HCT116 (cell line): ENCODE results near the gene NEK5. TPM values are rescaled to one million over a fixed set of nuclear protein-coding genes. Genes with fewer than 3 reads are reported as not detected.

ENCODE experiments used
- ATAC-seq: fragments of 200-7000 bp; cut with Tn5 transposase; 2 replicates; pipeline ENCODE4 v1.9.1; 2020; ENCODE audit warnings: mild to moderate bottlenecking, moderate library complexity
- BruUV-seq: library from RNA; stranded (reverse); fragments of 400-500 nt; replicated peaks from 2 replicates; lab custom pipeline; 2021; lab: Mats Ljungman, UMichigan
- CTCF ChIA-PET: fragments of 300-600 bp; sonication (Branson Sonifier 250); formaldehyde crosslinking; loops from one replicate; lab custom pipeline; 2021; ENCODE audit warnings: antibody characterized with exemption; lab: Charles Lee
- POLR2A ChIA-PET: fragments of 300-600, 350-600 bp; sonication (Branson Sonifier 250); formaldehyde crosslinking; loops from one replicate; lab custom pipeline; 2021; ENCODE audit warnings: antibody characterized with exemption; lab: Charles Lee
- RAD21 ChIA-PET, 2 experiments: fragments of 300-600 bp; sonication (Branson Sonifier 250); formaldehyde crosslinking; loops; one replicate each; lab custom pipeline; 2023; ENCODE audit warnings: low total read pairs in 2 of 2; ENCODE audit not compliant: uncharacterized antibody in 2 of 2, unreplicated experiment in 2 of 2, low non-redundant PET in 1 of 2; lab: Charles Lee
- DNase-seq: peaks from one replicate; pipeline ENCODE4 v3.0.0-alpha.2; 2010; ENCODE audit warnings: low read depth, low spot score
- H2AFZ ChIP-seq: fragments of 200-600 bp; shearing (Covaris generic), sonication (generic); 2 replicates; pipeline ENCODE4 v1.6.1; 2017; ENCODE audit warnings: low read depth, mixed run types, mixed read lengths, antibody characterized with exemption, low read length; ENCODE audit not compliant: poor library complexity, severe bottlenecking
- H3K27ac ChIP-seq: 2 replicates; pipeline ENCODE4 v1.5.1; 2012; ENCODE audit warnings: low read depth, low read length
- H3K27me3 ChIP-seq: fragments of 200-600 bp; sonication (generic); 2 replicates; pipeline ENCODE4 v1.6.1; 2016; ENCODE audit warnings: mixed run types, low read length, mixed read lengths; ENCODE audit not compliant: insufficient read depth
- H3K36me3 ChIP-seq, 2 experiments: fragments of 200-500 bp in 1 of 2; fragments of 200-600 bp in 1 of 2; sonication (Bioruptor generic) in 1 of 2; sonication (generic) in 1 of 2; 2 replicates each; pipeline versions ENCODE4 v1.5.1 to v1.6.1; 2014 to 2016; ENCODE audit warnings: low read length in 2 of 2, inconsistent platforms in 1 of 2, mixed read lengths in 1 of 2, mixed run types in 1 of 2; ENCODE audit not compliant: insufficient read depth in 2 of 2, control insufficient read depth in 1 of 2
- H3K4me1 ChIP-seq, 2 experiments: fragments of 200-600 bp in 1 of 2; sonication (generic) in 1 of 2; 2 replicates each; pipeline versions ENCODE4 v1.5.1 to v1.6.1; 2012 to 2017; ENCODE audit warnings: low read length in 2 of 2, inconsistent platforms in 1 of 2, mild to moderate bottlenecking in 1 of 2, mixed read lengths in 1 of 2, mixed run types in 1 of 2, moderate library complexity in 1 of 2; ENCODE audit not compliant: insufficient read depth in 2 of 2, control insufficient read depth in 1 of 2
- H3K4me2 ChIP-seq: fragments of 200-600 bp; sonication (generic); 2 replicates; pipeline ENCODE4 v1.6.1; 2017; ENCODE audit warnings: mixed run types, low read length, mixed read lengths
- H3K4me3 ChIP-seq, 2 experiments: fragments of 200-600 bp in 1 of 2; sonication (generic) in 1 of 2; replicated peaks in 1 of 2; 2 replicates each; pipeline ENCODE4 v1.5.1; 2011 to 2016; ENCODE audit warnings: low read length in 2 of 2, control low read depth in 1 of 2, low read depth in 1 of 2, mild to moderate bottlenecking in 1 of 2, mixed read lengths in 1 of 2, mixed run types in 1 of 2
- H3K79me2 ChIP-seq: fragments of 200-600 bp; sonication (generic); 2 replicates; pipeline ENCODE4 v1.6.1; 2017; ENCODE audit warnings: mild to moderate bottlenecking, mixed run types, low read length, moderate library complexity, mixed read lengths; ENCODE audit not compliant: insufficient read depth
- H3K9ac ChIP-seq: fragments of 200-600 bp; sonication (generic); 2 replicates; pipeline ENCODE4 v1.6.1; 2016; ENCODE audit warnings: low read length, mixed read lengths
- H3K9me2 ChIP-seq: fragments of 200-600 bp; sonication (generic), shearing (Covaris generic); 2 replicates; pipeline ENCODE4 v1.6.1; 2017; ENCODE audit warnings: mixed run types, mild to moderate bottlenecking, moderate library complexity; ENCODE audit not compliant: insufficient read depth
- H3K9me3 ChIP-seq, 2 experiments: fragments of 200-500 bp in 1 of 2; fragments of 200-600 bp in 1 of 2; sonication (Bioruptor generic) in 1 of 2; sonication (generic) in 1 of 2; 2 replicates each; pipeline ENCODE4 v1.6.1; 2014 to 2017; ENCODE audit warnings: low read length in 2 of 2, mixed read lengths in 2 of 2, inconsistent platforms in 1 of 2, low read depth in 1 of 2, mild to moderate bottlenecking in 1 of 2, mixed run types in 1 of 2, moderate library complexity in 1 of 2; ENCODE audit not compliant: control insufficient read depth in 1 of 2, insufficient read depth in 1 of 2
- H4K20me1 ChIP-seq: fragments of 200-600 bp; sonication (generic), shearing (Covaris generic); 2 replicates; pipeline ENCODE4 v1.6.1; 2017; ENCODE audit warnings: mixed run types, mild to moderate bottlenecking, moderate library complexity; ENCODE audit not compliant: insufficient read depth
- CEBPB ChIP-seq: IDR thresholded peaks from 2 replicates; pipeline ENCODE4 v1.6.1; 2012; ENCODE audit warnings: low read depth
- FOSL1 ChIP-seq: IDR thresholded peaks from 2 replicates; pipeline ENCODE4 v1.6.1; 2012; ENCODE audit warnings: low read depth
- JUND ChIP-seq: IDR thresholded peaks from 2 replicates; pipeline ENCODE4 v1.6.1; 2012
- TCF7L2 ChIP-seq: IDR thresholded peaks from 2 replicates; pipeline ENCODE4 v1.7.0; 2011; ENCODE audit warnings: borderline replicate concordance, inconsistent platforms; ENCODE audit not compliant: insufficient read depth, insufficient read length; ENCODE audit errors: extremely low read depth
- intact Hi-C: fragments of 100-400 bp; cut with micrococcal nuclease; formaldehyde crosslinking; loops from 2 replicates; pipeline ENCODE4 v1.10.0; 2022
- total RNA-seq: library from RNA; stranded (reverse); gene quantifications from one replicate; pipeline ENCODE4 v1.2.1, GENCODE V29; 2021; ENCODE audit not compliant: unreplicated experiment
- TF ChIP-seq, protein P1 (sequence below): IDR thresholded peaks from 2 replicates; pipeline ENCODE4 v1.6.1; 2011; ENCODE audit warnings: mild to moderate bottlenecking, low read length, moderate library complexity; ENCODE audit not compliant: insufficient replicate concordance; ENCODE audit errors: extremely low read depth
- TF ChIP-seq, protein P2 (sequence below): IDR thresholded peaks from 2 replicates; pipeline ENCODE4 v1.6.1; 2012; ENCODE audit warnings: low read depth

NEK5 gene
- total RNA-seq, 1 experiment from 2014 or later = 1.5 TPM

DNA sequence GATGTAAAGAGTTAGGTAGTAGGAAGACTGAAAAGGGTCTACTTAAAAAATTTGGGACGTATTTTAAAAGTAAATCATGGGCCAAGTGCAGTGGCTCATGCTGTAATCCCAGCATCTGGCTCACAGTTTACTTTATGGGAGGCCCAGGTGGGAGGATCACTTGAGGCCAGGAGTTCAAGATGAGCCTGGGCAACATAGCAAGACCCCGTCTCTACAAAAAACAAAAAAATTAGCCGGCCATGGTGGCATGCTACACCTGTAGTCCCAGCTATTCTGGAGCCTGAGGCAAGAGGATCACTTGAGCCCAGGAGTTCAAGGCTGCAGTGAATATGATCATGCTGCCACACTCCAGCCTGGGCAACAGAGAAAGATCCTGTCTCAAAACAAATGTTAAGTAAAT, 81.4 kb downstream of the NEK5 start:
- Histone ChIP-seq H3K27ac (no peak overlapping the region), H3K79me2 (no peaks in the 10 kb centered on the region), H3K4me2 (no peak overlapping the region), H3K9me3 (no peaks in the 10 kb centered on the region), H3K9ac (no peak overlapping the region), H3K27me3 (no peaks in the 10 kb centered on the region), H3K4me1 (no peaks in the 10 kb centered on the region), H3K36me3 (no peaks in the 10 kb centered on the region), H3K4me3 (no peak overlapping the region), H3K9me2 (no peaks in the 10 kb centered on the region), H4K20me1 (no peaks in the 10 kb centered on the region), H2AFZ (no peak overlapping the region)
- CTCF ChIA-PET = no interaction called here
- no TSS peak for BruUV-seq
- RAD21 ChIA-PET = no interaction called here
- intact Hi-C loops = no loop called here
- no peak for DNase-seq
- no peak for ATAC-seq
- POLR2A ChIA-PET = no interaction called here
- TF ChIP-seq FOSL1 (no peak), CEBPB (no peak)

DNA sequence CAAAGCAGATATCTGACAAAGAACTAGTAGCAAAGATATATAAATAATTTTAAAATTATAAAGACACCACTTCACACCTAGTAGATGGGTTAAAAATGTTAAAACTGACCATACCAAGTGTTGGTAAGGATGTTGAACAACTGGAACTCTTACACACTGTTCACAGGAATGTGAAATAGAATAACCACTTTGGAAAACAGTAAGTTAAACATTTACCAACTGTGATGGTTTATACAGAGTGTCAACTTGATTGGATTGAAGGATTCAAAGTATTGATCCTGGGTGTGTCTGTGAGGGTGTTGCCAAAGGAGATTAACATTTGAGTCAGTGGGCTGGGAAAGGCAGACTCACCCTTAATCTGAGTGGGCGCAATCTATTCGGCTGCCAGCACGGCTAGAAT, 85.2 kb downstream of the NEK5 start:
- H3K4me2 ChIP-seq = no peak overlapping the region
- RAD21 ChIA-PET = no interaction called here
- intact Hi-C loops = no loop called here
- H3K9ac ChIP-seq = no peak overlapping the region
- ATAC-seq = no peak
- TF ChIP-seq CEBPB (no peak), TCF7L2 (no peak)
- no peaks in the 10 kb centered on the region for H3K9me3 ChIP-seq
- H3K79me2 ChIP-seq = no peaks in the 10 kb centered on the region
- H3K9me2 ChIP-seq = no peaks in the 10 kb centered on the region
- no TSS peak for BruUV-seq
- no peak overlapping the region for H3K4me3 ChIP-seq
- H4K20me1 ChIP-seq = no peaks in the 10 kb centered on the region
- no peak for DNase-seq
- no peaks in the 10 kb centered on the region for H3K4me1 ChIP-seq
- no peak overlapping the region for H3K27ac ChIP-seq
- H2AFZ ChIP-seq = no peak overlapping the region
- CTCF ChIA-PET = no interaction called here
- H3K36me3 ChIP-seq = no peaks in the 10 kb centered on the region
- no peaks in the 10 kb centered on the region for H3K27me3 ChIP-seq
- POLR2A ChIA-PET = no interaction called here

DNA sequence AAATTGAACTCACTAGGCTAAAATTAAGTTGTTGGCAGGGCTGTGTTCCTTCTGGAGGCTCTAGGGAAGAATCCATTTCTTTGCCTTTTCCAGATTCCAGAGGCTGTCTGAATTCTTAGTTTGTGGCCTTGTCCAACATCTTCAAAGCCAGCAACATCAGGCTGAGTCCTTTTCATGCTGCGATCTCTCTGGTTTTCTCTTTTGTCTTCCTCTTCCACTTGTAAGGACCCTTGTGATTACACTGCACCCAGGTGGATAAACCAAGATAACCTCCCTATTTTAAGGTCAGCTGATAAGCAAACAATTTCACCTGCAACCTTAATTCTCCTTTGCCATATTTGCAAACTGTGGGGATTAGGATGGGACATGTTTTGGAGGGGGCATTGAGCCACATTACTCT, 92.8 kb downstream of the NEK5 start:
- ChIA-PET POLR2A (no interaction called here), RAD21 (no interaction called here)
- TF ChIP-seq, protein P1, sequence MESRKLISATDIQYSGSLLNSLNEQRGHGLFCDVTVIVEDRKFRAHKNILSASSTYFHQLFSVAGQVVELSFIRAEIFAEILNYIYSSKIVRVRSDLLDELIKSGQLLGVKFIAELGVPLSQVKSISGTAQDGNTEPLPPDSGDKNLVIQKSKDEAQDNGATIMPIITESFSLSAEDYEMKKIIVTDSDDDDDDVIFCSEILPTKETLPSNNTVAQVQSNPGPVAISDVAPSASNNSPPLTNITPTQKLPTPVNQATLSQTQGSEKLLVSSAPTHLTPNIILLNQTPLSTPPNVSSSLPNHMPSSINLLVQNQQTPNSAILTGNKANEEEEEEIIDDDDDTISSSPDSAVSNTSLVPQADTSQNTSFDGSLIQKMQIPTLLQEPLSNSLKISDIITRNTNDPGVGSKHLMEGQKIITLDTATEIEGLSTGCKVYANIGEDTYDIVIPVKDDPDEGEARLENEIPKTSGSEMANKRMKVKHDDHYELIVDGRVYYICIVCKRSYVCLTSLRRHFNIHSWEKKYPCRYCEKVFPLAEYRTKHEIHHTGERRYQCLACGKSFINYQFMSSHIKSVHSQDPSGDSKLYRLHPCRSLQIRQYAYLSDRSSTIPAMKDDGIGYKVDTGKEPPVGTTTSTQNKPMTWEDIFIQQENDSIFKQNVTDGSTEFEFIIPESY = no peak
- TF ChIP-seq JUND = no peak
- TF ChIP-seq, protein P2, sequence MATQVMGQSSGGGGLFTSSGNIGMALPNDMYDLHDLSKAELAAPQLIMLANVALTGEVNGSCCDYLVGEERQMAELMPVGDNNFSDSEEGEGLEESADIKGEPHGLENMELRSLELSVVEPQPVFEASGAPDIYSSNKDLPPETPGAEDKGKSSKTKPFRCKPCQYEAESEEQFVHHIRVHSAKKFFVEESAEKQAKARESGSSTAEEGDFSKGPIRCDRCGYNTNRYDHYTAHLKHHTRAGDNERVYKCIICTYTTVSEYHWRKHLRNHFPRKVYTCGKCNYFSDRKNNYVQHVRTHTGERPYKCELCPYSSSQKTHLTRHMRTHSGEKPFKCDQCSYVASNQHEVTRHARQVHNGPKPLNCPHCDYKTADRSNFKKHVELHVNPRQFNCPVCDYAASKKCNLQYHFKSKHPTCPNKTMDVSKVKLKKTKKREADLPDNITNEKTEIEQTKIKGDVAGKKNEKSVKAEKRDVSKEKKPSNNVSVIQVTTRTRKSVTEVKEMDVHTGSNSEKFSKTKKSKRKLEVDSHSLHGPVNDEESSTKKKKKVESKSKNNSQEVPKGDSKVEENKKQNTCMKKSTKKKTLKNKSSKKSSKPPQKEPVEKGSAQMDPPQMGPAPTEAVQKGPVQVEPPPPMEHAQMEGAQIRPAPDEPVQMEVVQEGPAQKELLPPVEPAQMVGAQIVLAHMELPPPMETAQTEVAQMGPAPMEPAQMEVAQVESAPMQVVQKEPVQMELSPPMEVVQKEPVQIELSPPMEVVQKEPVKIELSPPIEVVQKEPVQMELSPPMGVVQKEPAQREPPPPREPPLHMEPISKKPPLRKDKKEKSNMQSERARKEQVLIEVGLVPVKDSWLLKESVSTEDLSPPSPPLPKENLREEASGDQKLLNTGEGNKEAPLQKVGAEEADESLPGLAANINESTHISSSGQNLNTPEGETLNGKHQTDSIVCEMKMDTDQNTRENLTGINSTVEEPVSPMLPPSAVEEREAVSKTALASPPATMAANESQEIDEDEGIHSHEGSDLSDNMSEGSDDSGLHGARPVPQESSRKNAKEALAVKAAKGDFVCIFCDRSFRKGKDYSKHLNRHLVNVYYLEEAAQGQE = no peak

More for the DNA sequence above, 92.8 kb downstream of the NEK5 start:
- H3K4me2 ChIP-seq = no peak overlapping the region
- no peaks in the 10 kb centered on the region for H3K9me2 ChIP-seq
- H3K27me3 ChIP-seq = no peaks in the 10 kb centered on the region
- DNase-seq = no peak
- ATAC-seq = no peak
- H3K36me3 ChIP-seq = no peaks in the 10 kb centered on the region
- CTCF ChIA-PET = no interaction called here
- intact Hi-C loops = no loop called here
- H3K9me3 ChIP-seq = no peaks in the 10 kb centered on the region
- no peaks in the 10 kb centered on the region for H3K4me1 ChIP-seq
- H3K27ac ChIP-seq = no peak overlapping the region
- no peak overlapping the region for H2AFZ ChIP-seq
- H3K4me3 ChIP-seq = no peak overlapping the region
- no peaks in the 10 kb centered on the region for H4K20me1 ChIP-seq
- no peak overlapping the region for H3K9ac ChIP-seq
- no peaks in the 10 kb centered on the region for H3K79me2 ChIP-seq
- no TSS peak for BruUV-seq
